ENCODE measurements around the gene ANXA6. TPM values are rescaled to one million over a fixed set of nuclear protein-coding genes. Genes with fewer than 3 reads are reported as not detected.
A peak's percentile ranks its signal among the peaks of the same experiment; 100 is the strongest.

ANXA6 gene
- total RNA-seq, 1 donor from 2014 or later: 27.7 TPM

GRCh38 chr5:151162776-151163175, 5.2 kb upstream of the ANXA6 start:
- H3K4me3 Mint-ChIP-seq (ENCODE audit: low read depth): no peak overlapping the region
- no peaks in the 10 kb centered on the region for H3K36me3 Mint-ChIP-seq (ENCODE audit: insufficient read depth)
- peaks cover 9% of the 10 kb centered on the region for H3K27me3 Mint-ChIP-seq
- no peak overlapping the region for H3K27ac Mint-ChIP-seq
- TF ChIP-seq, protein P1, sequence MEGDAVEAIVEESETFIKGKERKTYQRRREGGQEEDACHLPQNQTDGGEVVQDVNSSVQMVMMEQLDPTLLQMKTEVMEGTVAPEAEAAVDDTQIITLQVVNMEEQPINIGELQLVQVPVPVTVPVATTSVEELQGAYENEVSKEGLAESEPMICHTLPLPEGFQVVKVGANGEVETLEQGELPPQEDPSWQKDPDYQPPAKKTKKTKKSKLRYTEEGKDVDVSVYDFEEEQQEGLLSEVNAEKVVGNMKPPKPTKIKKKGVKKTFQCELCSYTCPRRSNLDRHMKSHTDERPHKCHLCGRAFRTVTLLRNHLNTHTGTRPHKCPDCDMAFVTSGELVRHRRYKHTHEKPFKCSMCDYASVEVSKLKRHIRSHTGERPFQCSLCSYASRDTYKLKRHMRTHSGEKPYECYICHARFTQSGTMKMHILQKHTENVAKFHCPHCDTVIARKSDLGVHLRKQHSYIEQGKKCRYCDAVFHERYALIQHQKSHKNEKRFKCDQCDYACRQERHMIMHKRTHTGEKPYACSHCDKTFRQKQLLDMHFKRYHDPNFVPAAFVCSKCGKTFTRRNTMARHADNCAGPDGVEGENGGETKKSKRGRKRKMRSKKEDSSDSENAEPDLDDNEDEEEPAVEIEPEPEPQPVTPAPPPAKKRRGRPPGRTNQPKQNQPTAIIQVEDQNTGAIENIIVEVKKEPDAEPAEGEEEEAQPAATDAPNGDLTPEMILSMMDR (IDR thresholded peaks at IDR 0.05; ENCODE audit: unreplicated experiment): no peak
- no peaks in the 10 kb centered on the region for H3K9me3 Mint-ChIP-seq (ENCODE audit: low read depth)
- peaks cover 17% of the 10 kb centered on the region for H3K4me1 Mint-ChIP-seq (ENCODE audit: low read depth)
- DNase-seq (ENCODE audit: low spot score, unreplicated experiment): no peak

DNA sequence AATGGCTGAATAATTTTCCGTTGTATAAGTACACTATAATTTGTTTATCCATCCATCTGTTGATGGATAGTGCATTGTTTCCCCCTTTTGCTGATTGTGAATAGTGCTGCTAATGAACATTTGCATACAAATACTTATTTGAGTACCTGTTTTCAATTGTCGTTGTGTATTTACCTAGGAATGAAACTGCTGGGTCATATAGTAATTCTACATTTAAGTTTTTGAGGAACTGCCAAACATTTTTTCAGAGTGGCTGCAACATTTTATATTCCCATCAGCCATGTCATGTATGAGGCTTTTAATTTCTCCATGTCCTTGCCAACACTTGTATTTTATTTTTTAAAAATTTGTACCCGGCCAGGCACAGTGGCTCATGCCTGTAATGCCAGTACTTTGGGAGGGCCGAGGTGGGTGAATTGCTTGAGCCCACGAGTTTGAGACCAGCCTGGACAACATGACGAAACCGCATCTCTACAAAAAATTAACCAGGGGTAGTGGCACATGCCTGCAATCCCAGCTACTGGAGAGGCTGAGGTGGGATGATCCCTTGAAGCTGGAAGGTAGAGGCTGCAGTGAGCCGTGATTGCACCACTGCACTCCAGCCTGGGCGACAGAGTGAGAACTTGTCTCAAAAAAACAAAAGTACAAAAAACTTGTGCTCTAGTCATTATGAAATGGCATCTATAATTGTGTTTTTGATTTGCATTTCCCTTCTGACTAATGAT, 2.2 kb upstream of the ANXA6 start:
- no peak for DNase-seq (ENCODE audit: low spot score, unreplicated experiment)
- Mint-ChIP-seq H3K4me1 (ENCODE audit: low read depth) (peaks cover 19% of the 10 kb centered on the region), H3K27me3 (peaks cover 20% of the 10 kb centered on the region), H3K4me3 (ENCODE audit: low read depth) (no peak overlapping the region), H3K36me3 (ENCODE audit: insufficient read depth) (no peaks in the 10 kb centered on the region), H3K9me3 (ENCODE audit: low read depth) (no peaks in the 10 kb centered on the region), H3K27ac (no peak overlapping the region)
- TF ChIP-seq, protein P1 (IDR thresholded peaks at IDR 0.05; ENCODE audit: unreplicated experiment): no peak

GRCh38 chr5:151158287-151158661, 695 bp upstream of the ANXA6 start:
- peak overlapping the region; percentile 73 for H3K4me3 Mint-ChIP-seq (ENCODE audit: low read depth)
- no peaks in the 10 kb centered on the region for H3K36me3 Mint-ChIP-seq (ENCODE audit: insufficient read depth)
- DNase-seq (ENCODE audit: low spot score, unreplicated experiment): no peak
- TF ChIP-seq, protein P1 (IDR thresholded peaks at IDR 0.05; ENCODE audit: unreplicated experiment): no peak
- H3K27me3 Mint-ChIP-seq: peaks cover 20% of the 10 kb centered on the region
- H3K4me1 Mint-ChIP-seq (ENCODE audit: low read depth): peaks cover 20% of the 10 kb centered on the region
- H3K9me3 Mint-ChIP-seq (ENCODE audit: low read depth): no peaks in the 10 kb centered on the region
- peak overlapping the region; percentile 36 for H3K27ac Mint-ChIP-seq

DNA sequence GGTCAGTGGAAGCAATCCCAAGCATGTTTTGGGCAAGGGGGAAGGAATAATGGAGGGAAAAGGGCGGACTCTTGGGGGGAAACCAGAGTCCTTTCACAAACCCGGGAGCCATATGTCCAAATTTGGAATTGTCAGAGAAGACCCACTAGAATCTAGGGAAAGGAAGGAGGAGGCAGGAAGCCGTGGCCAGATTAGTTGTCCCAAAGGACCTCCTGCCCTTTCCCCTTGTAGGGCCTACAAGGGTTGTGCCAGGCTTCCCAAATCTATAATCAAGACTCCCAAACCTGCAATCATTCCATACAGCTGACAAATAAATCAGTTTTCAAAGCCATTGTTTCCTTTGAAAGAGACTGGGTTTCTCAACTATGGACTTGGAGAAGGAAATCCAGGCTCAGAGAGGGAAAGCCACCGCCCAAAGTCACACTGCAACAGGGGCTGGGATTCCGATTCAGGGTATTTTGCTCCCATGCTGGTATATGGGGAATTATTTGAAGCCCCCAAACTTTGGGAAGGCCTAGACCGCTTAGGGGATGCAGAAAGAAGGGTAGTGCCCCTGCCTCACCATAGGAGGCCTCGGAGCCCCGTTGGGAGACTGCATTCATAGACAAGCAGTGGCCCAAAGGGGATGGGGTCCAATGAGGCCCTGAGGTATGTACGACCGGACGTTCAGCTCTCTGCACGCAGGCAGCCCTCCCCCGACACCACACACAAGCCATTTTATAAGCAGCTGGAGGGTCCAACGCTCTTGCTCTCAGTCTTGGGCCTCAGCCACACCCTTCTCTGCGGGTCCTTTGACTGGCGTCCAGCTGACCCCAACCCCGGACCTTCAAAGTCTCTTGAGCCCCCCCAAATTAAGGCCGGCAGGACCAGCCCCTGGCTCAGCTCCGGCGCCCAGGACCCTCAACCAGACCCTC, 815 bp downstream of the ANXA6 start:
- H3K36me3 Mint-ChIP-seq (ENCODE audit: insufficient read depth): no peaks in the 10 kb centered on the region
- no peak overlapping the region for H3K27ac Mint-ChIP-seq
- peaks cover 20% of the 10 kb centered on the region for H3K27me3 Mint-ChIP-seq
- peak overlapping the region; percentile 73 for H3K4me3 Mint-ChIP-seq (ENCODE audit: low read depth)
- H3K9me3 Mint-ChIP-seq (ENCODE audit: low read depth): no peaks in the 10 kb centered on the region
- peaks cover 15% of the 10 kb centered on the region for H3K4me1 Mint-ChIP-seq (ENCODE audit: low read depth)
- DNase-seq (ENCODE audit: low spot score, unreplicated experiment): no peak
- TF ChIP-seq, protein P1 (IDR thresholded peaks at IDR 0.05; ENCODE audit: unreplicated experiment): peak; percentile 4

- H3K9me3 Mint-ChIP-seq (ENCODE audit: low read depth): no peaks in the 10 kb centered on the region
- H3K36me3 Mint-ChIP-seq (ENCODE audit: insufficient read depth): no peaks in the 10 kb centered on the region
- H3K27me3 Mint-ChIP-seq: peaks cover 20% of the 10 kb centered on the region
- TF ChIP-seq, protein P1 (IDR thresholded peaks at IDR 0.05; ENCODE audit: unreplicated experiment): no peak
- DNase-seq (ENCODE audit: low spot score, unreplicated experiment): no peak
- H3K4me3 Mint-ChIP-seq (ENCODE audit: low read depth): peak overlapping the region; percentile 73
- H3K4me1 Mint-ChIP-seq (ENCODE audit: low read depth): peaks cover 16% of the 10 kb centered on the region
- H3K27ac Mint-ChIP-seq: no peak overlapping the region
Observed at GRCh38 chr5:151155775-151156506, 1.6 kb downstream of the ANXA6 start.
